ES-I3 (cell line): Measurements from ENCODE around the gene DNAAF8.

Experiments used
- H3K36me3 ChIP-seq: 2 replicates; pipeline ENCODE4 v1.6.1; 2013; ENCODE audit warnings: mild to moderate bottlenecking, low read length, control low read depth, moderate library complexity; ENCODE audit not compliant: insufficient read depth
- H3K4me1 ChIP-seq: 2 replicates; pipeline ENCODE4 v1.6.1; 2013; ENCODE audit warnings: mild to moderate bottlenecking, control low read depth, low read length; ENCODE audit not compliant: insufficient read depth
- H3K9ac ChIP-seq: 2 replicates; pipeline ENCODE4 v1.6.1; 2013; ENCODE audit warnings: low read depth, mild to moderate bottlenecking, low read length, moderate library complexity
- H3K9me3 ChIP-seq: 2 replicates; pipeline ENCODE4 v1.6.1; 2013; ENCODE audit warnings: mild to moderate bottlenecking, low read length, moderate library complexity; ENCODE audit not compliant: control insufficient read depth, insufficient read depth

DNAAF8 gene

DNA sequence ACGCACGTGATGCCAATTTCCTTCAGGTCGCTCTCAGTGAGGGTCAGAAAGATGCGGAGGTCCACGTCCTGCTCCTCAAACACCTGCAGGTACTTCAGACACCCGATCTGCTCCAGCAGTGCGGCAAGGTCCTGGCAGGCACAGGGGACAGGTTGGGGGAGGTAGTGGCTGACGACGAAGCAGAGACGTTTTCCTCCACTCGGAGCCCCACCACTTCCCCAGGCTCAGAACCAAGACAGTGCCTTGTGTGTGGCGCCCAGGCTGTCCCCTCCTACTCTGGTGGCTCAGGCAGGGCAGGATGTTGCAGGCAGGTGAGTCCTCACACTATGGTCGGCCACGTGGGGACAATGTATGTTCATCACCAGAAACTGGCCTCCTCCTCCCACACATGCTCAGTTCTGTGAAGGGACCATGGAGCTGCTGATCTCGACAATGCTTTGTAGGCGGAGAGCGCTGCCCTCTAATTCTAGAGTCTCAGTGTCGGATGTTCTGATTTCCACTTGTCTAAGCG, 35.2 kb upstream of the DNAAF8 start:
- Histone ChIP-seq H3K9me3 (no peaks in the 10 kb centered on the region), H3K9ac (no peak overlapping the region), H3K36me3 (peaks cover 17% of the 10 kb centered on the region)

DNA sequence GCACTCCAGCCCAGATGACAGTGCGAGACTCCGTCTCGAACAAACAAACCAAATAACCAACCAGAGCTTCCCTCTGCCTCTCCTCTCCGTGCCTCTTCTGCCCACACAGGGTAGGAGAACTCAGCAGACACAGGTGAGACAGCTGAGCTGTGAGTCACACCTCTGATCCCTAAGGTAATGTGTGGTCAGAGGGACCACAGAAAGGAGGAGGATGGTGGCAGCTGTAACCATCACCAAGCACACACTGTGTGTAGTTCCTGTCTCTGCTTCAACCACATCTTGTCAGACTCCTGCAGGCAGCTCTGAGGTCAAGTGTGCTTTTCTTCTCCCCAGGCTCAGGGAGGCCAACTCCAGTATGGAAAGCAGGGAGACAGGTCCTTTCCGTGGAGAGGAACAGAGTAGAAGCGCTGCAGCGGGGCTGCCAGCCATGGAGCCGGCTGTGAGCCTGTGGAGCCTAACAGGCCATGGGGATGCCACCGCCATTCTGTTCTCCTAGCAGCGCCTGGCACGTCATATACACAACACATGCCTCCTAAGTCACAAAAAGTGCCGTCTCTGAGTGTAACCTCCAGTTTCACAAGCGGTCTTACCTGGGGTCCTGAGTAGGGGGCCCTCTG, 33.8 kb upstream of the DNAAF8 start:
- peaks cover 17% of the 10 kb centered on the region for H3K36me3 ChIP-seq
- no peak overlapping the region for H3K9ac ChIP-seq
- H3K9me3 ChIP-seq = no peaks in the 10 kb centered on the region
- H3K4me1 ChIP-seq = no peaks in the 10 kb centered on the region

More for the DNA sequence above, 35.2 kb upstream of the DNAAF8 start:
- no peaks in the 10 kb centered on the region for H3K4me1 ChIP-seq

DNA sequence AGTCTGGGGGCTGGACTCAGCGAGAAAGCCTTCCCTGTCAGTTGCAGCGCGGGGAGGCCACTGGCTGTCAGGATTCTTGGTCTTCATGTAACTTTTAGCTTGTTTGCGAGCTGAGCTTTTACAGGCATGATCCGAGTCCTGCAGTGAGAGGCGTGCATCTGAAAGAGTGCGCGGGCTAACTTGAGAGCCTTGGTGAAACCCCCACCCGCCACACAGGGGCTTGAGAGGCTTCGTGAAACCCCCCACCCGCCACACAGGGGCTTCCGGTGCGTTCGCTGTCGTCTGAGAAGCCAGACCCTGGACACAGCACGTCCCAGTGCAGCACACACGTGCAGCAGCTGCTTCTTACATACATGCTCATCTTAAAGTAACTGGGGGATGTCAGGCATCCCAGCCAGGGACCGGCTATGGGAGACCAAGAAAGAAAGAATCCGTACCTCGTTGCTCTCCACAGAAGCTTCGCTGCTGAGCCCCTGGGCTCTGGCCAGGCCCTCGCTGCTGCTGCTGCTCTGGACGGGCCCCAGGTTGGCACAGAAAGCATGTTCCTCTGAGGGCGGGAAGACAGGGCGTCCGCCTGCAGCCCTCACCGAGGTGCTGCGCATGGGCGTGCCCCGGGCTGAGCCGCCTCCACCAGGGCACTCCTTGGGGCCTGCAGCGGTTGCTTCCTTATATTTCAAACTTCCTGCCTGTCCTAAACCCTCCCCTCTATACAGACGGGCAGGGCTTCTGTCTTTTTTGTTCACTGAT, 33.2 kb upstream of the DNAAF8 start:
- no peaks in the 10 kb centered on the region for H3K9me3 ChIP-seq

DNA sequence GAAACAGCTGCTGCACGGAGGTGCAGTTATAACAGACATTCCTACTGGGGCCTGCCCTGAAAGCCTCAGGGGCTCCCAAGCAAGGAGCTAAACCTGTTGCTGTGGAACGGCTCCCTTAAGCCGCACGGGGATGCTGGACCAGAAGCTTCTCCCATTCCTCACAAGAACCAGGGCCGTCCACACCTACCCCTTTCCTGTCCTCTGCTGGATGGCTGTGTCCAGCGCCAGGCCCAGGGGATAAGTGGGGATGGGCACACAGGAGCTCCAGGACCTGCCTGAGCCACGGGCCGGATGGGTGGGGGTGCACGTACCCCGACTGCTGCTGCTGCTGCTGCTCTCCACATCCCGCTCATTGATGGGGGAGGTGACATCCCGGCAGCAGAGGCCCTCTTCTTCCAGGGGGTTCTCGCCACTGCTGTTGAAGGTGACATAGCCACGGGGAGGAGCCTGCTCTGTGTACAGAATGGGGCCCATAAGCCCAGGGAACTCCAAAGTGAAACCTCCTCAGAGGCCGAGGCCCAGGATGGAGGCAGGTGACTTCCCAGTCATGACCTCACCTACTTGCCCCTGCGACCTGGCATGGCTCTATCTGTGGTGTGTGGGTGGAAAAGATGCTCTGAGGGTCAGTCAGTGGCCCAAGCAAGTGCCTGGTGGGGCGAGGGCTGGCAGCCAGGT, 32.4 kb upstream of the DNAAF8 start:
- H3K9ac ChIP-seq = no peak overlapping the region
- peaks cover 17% of the 10 kb centered on the region for H3K36me3 ChIP-seq
- no peaks in the 10 kb centered on the region for H3K9me3 ChIP-seq
- no peaks in the 10 kb centered on the region for H3K4me1 ChIP-seq

More for the DNA sequence above, 33.2 kb upstream of the DNAAF8 start:
- Histone ChIP-seq H3K36me3 (peaks cover 17% of the 10 kb centered on the region), H3K4me1 (no peaks in the 10 kb centered on the region), H3K9ac (no peak overlapping the region)

DNA sequence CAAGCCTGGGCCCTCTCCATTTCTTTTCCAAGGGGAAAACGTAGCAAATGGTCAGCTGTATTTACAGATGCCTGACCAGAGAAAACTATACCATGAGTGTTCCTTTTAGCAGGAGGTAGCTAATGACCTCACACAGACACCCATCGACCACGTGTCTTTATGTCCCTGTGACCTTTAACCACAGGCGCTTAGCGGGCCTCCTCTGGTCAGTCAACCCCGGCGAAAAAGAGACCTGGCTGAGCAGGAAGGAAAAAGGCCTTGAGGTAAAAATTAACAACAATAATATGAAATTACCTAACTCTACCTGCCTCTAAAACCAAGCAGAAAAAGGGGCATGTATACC, 31.9 kb upstream of the DNAAF8 start:
- H3K9me3 ChIP-seq = no peaks in the 10 kb centered on the region
- H3K4me1 ChIP-seq = no peaks in the 10 kb centered on the region
- H3K9ac ChIP-seq = no peak overlapping the region
- peaks cover 17% of the 10 kb centered on the region for H3K36me3 ChIP-seq

DNA sequence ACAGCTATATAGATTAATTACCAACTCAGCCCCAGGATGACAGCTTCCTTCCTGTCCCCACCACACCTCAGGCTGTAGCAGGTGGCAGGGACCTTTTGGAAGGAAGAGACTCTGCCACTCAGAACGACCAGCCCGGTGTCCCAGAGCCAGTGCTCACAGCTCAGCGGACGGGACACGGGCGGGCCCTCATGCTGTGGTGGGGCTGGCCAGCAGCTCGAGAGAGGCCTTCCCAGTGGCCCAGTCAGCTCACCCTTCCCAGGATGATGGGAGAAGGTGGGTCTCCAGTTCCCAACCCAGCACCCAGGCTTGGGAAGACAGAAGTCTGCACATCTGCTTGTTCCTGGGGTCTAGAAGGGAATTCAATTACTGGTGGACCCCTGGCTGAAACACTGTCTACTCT, 30.4 kb upstream of the DNAAF8 start:
- Histone ChIP-seq H3K9me3 (no peaks in the 10 kb centered on the region), H3K9ac (no peak overlapping the region), H3K4me1 (no peaks in the 10 kb centered on the region), H3K36me3 (peaks cover 13% of the 10 kb centered on the region)

DNA sequence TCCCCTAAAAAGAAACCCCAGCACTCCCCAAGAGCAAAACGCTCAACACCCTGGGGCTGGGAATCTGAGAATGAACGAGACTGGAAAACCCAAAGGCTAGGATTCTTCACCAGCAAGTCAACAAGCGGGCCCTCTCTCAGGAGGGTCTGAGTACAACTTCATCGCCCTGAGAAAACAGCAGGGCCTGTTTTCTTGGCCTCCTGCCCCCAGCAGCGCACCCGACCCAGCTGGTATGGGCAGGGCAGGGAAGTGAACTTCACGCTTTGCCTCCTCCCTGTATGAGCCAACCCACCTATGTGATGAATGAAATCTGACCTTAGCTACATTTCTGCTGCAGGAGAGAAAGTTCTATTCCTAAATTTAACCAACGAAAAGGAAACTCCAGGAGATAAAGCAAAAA, 29.8 kb upstream of the DNAAF8 start:
- peaks cover 10% of the 10 kb centered on the region for H3K36me3 ChIP-seq
- H3K9ac ChIP-seq = no peak overlapping the region
- no peaks in the 10 kb centered on the region for H3K4me1 ChIP-seq
- no peaks in the 10 kb centered on the region for H3K9me3 ChIP-seq

DNA sequence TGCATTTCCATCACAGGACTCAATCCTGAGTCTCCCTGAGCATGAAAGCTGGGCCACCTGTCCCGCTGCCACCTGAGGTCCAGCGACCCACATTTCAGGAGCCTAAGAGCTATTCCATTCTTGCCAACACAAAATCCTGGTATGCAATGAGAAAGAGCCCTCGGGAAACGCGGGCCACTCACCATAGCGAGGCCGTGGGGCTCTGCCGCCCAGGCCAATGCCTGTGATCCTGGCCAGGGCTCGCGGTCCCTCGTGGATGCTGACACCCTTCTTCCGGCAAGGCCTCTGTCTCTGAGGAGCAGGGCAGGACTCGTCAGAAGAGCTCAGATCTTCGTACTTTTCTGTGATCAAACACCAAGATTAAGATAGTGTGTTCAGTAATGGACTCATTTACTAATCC, 29.4 kb upstream of the DNAAF8 start:
- Histone ChIP-seq H3K9me3 (no peaks in the 10 kb centered on the region), H3K36me3 (peaks cover 12% of the 10 kb centered on the region), H3K4me1 (no peaks in the 10 kb centered on the region), H3K9ac (no peak overlapping the region)

DNA sequence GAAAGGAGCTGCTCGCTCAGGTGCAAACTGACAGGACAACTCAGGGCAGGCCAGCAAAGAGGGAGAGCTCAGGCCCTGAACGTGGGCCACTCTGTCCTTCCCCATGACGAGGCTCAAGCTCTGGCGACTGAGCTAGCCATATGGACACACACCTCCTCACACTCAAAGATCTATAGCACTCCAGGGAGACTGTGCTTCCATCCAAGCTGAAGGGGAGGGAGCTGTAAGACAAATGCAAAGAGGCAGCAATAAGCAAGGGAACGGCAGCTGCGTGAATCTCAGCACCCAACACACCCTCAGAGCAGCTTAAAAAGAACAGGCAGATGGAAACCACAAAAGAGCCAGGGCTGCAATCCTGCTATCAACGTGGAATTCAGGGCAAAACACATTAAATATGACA, 27.5 kb upstream of the DNAAF8 start:
- H3K9me3 ChIP-seq = no peaks in the 10 kb centered on the region
- H3K9ac ChIP-seq = no peak overlapping the region
- H3K36me3 ChIP-seq = peaks cover 15% of the 10 kb centered on the region
- H3K4me1 ChIP-seq = no peaks in the 10 kb centered on the region

DNA sequence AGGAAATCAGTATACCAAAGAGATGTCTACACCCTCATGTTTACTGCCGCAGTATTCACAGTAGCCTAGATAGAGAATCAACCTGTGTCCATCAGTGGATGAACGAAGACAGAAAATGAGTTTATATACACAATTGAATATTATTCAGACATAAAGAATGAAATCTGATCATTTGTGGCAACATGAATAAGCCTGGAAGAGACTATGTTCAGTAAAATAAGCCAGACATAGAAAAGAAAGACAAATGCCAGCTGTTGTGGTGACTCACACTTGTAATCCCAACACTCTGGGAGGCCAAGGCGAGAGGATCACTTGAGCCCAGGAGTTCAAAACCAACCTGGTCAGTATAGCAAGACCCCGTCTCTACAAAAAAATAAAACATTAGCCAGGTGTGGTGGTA, 24.9 kb upstream of the DNAAF8 start:
- peaks cover 10% of the 10 kb centered on the region for H3K36me3 ChIP-seq
- H3K9me3 ChIP-seq = no peaks in the 10 kb centered on the region
- no peak overlapping the region for H3K9ac ChIP-seq
- peaks cover 3% of the 10 kb centered on the region for H3K4me1 ChIP-seq

DNA sequence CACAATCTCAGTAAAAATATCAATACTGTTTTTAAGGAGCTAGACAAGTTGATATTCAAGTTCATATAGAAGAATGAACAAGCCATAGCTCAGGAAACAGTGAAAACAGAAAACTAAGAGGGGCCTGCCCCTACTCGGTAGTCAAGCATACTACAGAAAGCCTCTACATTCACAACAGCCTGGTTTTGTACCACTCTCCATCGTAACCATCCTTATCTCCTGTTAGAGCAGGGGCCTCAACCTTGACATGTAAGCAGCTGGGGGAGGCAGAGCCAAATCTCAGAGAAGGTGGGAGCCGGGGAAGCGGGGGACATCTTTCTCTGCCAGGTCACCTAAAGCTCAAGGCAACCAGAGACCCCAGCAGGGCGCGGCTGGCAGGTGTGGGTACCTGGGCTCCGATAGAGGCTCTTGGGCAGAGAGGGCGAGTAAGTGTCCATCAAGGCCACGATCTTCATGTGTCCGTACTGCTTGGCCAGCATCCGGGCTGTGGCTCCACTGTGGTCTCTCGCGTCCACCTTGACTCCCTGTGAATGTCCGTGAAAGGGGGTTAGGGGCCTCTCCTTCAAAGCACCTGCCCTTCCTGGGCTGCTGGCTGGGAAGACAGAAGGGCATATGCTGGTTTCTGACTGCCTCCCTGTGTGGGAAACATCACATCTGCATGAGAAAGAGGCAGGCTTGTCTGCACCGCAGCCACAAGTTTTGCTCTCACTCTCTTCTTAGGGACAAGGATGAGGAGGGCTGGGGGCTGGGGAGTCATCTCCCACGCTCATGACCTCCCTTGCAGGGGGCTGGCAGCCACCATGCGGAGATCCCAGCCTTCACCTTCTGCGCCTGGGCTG, 20.5 kb upstream of the DNAAF8 start:
- Histone ChIP-seq H3K4me1 (peaks cover 3% of the 10 kb centered on the region), H3K9ac (no peak overlapping the region), H3K36me3 (peaks cover 10% of the 10 kb centered on the region; the same call in 1 of the 2 replicates), H3K9me3 (no peaks in the 10 kb centered on the region)

DNA sequence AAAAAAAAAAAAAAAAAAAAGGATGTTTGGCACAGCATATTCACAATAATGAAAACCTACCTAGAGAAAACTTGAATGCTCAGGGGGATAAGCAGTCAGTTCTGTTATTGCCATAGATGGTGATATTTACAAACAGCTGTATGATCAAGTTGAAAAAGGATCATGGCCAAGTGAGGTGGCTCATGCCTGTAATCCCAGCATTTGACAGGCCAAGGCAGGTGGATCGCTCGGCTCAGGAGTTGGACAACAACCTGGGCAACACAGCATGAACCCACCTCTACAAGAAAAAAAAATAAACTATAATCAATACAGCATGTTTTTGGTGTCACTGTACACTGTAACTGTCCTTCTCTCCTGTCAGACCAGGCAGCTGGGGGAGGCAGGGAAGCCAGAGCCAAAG, 19.3 kb upstream of the DNAAF8 start:
- Histone ChIP-seq H3K9me3 (no peaks in the 10 kb centered on the region), H3K4me1 (peaks cover 3% of the 10 kb centered on the region), H3K36me3 (peaks cover 5% of the 10 kb centered on the region; the same call in 1 of the 2 replicates)

DNA sequence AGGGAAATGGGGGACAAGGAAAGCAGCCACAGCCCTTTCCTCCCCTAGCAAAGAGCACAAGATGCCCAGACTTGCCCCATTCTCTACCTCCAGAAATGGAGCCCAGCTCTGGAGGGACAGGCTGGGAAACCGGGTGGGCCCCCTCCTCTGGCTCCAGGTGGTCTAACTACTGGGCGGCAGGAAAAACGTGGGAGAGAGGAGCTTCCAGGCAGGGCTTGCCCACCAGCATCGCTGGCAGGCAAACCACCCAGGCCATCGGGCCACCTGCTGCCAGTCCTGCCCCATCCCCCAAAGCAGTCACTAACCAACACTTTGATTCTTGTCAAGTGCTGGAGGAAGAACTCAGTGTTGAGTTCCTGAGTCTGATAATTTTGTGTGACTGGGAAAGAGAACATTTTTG, 15.9 kb upstream of the DNAAF8 start:
- no peak overlapping the region; the same call in 1 of the 2 replicates for H3K9ac ChIP-seq
- peaks cover 3% of the 10 kb centered on the region for H3K4me1 ChIP-seq
- H3K9me3 ChIP-seq = no peaks in the 10 kb centered on the region
- no peaks in the 10 kb centered on the region for H3K36me3 ChIP-seq

More for the DNA sequence above, 19.3 kb upstream of the DNAAF8 start:
- no peak overlapping the region for H3K9ac ChIP-seq
